ENCODE measurements around the gene ATP5F1E.

The ATP5F1E gene

DNA sequence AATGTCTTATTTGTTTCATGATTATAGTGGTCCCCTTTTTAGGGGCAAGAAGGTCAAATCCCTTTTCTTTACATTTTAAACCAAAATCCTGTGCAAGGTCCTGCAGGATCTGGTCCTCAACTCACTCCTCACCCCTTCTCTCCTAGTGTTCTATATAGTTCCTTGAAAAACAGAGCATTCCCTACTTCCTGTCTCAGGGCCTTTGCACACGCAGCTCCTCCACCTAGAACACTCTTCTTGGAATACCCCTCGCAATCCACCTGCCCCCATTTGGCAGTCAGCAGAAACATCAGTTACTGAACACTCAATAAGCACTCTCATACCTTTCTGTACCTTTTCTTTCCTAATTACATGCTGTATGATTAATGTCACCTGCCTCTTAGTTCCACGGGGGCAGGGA, 3.2 kb upstream of the ATP5F1E start:
- DNase-seq, result no peak
- TF ChIP-seq POLR2A (IDR thresholded peaks at IDR 0.05; ENCODE audit: low read length) (no peak), GATA1 (IDR thresholded peaks at IDR 0.05; ENCODE audit: low read depth, low read length) (no peak)

DNA sequence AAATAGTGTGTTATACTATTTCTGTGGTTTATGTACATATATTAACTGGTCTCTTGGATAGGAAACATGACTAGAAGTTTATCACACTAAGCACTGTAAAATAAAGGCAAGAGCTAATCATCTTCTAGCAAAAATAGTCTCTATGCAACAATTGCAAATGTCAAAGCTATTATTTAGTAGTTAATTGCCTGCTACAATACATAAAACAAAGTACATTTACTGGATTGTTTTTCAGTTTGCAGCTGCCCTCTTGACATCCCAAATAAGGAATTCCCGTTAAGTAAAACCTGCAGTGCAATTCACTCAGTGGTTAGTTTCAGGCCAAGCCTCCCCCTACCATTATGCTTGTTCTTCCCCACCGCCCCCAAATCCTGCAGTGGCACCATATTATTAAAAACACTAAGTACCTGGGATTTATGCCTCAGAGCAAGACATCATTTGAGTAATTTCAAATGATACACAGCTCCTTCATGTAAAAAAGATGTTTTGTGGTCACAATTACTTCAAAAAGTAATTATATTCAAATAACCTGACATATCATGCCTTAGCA, 1.6 kb upstream of the ATP5F1E start:
- TF ChIP-seq GATA1 (IDR thresholded peaks at IDR 0.05; ENCODE audit: low read depth, low read length), result no peak
- TF ChIP-seq POLR2A (IDR thresholded peaks at IDR 0.05; ENCODE audit: low read length), result no peak
- no peak for DNase-seq

- DNase-seq, result no peak
- TF ChIP-seq GATA1 (IDR thresholded peaks at IDR 0.05; ENCODE audit: low read depth, low read length) (no peak), POLR2A (IDR thresholded peaks at IDR 0.05; ENCODE audit: low read length) (no peak)
These were observed 958 bp upstream of the ATP5F1E start for GRCh38 chr20:59033093-59033492.

DNA sequence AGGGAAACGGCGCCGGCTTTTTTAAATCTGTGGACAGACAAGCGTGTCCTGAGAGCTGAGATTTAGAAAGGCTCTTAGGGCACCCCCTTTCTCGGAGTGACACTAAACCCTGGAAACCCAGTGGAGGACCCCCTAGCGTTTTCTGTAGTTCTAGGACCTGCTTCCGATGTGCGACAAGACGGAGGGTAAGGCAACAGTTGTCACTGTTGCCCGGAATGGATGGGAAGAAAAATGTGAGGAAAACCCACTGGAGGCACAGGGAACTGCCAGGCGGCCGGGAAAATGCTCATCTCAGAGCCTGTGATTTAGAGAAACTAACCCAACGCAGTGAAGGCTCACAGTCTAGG, 551 bp upstream of the ATP5F1E start:
- no peak for TF ChIP-seq GATA1 (IDR thresholded peaks at IDR 0.05; ENCODE audit: low read depth, low read length)
- TF ChIP-seq POLR2A (IDR thresholded peaks at IDR 0.05; ENCODE audit: low read length), result no peak
- no peak for DNase-seq

DNA sequence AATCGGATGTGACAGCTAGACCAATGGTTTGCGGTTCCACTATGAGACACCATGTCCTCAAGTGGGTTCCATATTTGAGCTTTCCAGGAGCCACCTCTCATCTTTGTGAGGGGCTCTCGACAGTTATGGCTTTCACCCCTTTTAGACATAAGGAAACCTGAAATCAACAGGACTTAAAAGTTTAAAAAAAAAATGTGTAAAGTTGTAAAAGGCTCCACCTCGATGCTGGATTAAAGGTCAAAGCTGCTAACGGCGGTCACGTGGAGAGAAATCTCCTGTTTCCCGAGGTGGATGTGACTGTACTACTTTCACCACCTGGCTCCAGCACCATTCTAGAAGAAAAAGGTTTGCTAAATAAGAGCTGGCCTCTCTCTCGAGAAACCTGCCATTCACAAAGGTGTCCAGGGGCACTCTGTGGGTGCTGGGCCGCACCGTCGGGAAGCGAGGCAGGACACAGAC, 542 bp downstream of the ATP5F1E start:
- TF ChIP-seq GATA1 (IDR thresholded peaks at IDR 0.05; ENCODE audit: low read depth, low read length) (no peak), POLR2A (IDR thresholded peaks at IDR 0.05; ENCODE audit: low read length) (no peak)
- no peak for DNase-seq

- TF ChIP-seq GATA1 (IDR thresholded peaks at IDR 0.05; ENCODE audit: low read depth, low read length) (no peak), POLR2A (IDR thresholded peaks at IDR 0.05; ENCODE audit: low read length) (no peak)
- DNase-seq, result no peak
These were observed 1.1 kb downstream of the ATP5F1E start for GRCh38 chr20:59030911-59031563.

GRCh38 chr20:59028812-59029211, 3.3 kb downstream of the ATP5F1E start:
- TF ChIP-seq POLR2A (IDR thresholded peaks at IDR 0.05; ENCODE audit: low read length), result no peak
- TF ChIP-seq GATA1 (IDR thresholded peaks at IDR 0.05; ENCODE audit: low read depth, low read length), result no peak
- no peak for DNase-seq

DNA sequence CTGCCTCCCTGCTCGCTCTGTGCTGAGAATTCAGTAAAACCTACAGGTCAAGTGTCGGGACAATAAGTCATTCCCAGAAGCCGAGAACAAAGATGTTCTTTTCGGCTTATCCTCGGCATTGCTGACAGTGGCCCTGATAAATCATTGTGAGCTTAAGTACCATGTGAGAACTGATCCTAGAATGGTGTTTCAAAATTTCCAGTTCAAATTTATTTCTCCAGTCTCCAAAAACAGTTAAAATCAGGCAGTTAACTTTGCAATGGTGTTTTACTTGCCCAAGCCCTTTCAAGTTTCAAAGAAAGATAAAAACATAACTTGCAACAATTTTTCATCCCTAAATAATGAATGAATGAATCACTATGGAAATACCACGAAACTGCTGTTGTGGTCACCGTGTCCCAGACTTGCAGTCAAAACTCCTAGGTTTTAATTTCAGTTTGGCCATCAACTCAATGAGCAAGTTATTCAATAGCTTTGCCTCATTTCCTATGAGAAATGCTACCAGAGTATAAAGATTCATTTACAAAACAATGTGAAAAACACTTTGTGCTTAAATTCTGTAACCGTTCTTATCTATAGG, 4.3 kb downstream of the ATP5F1E start:
- no peak for DNase-seq

GRCh38 chr20:59026904-59027740, 5.0 kb downstream of the ATP5F1E start:
- TF ChIP-seq GATA1 (IDR thresholded peaks at IDR 0.05; ENCODE audit: low read depth, low read length), result no peak
- no peak for DNase-seq

More for the DNA sequence above, 4.3 kb downstream of the ATP5F1E start:
- TF ChIP-seq POLR2A (IDR thresholded peaks at IDR 0.05; ENCODE audit: low read length) (no peak), GATA1 (IDR thresholded peaks at IDR 0.05; ENCODE audit: low read depth, low read length) (no peak)

- DNase-seq, result no peak
- TF ChIP-seq GATA1 (IDR thresholded peaks at IDR 0.05; ENCODE audit: low read depth, low read length), result no peak
- no peak for TF ChIP-seq POLR2A (IDR thresholded peaks at IDR 0.05; ENCODE audit: low read length)
These were observed 6.6 kb downstream of the ATP5F1E start for GRCh38 chr20:59025511-59025910.

DNA sequence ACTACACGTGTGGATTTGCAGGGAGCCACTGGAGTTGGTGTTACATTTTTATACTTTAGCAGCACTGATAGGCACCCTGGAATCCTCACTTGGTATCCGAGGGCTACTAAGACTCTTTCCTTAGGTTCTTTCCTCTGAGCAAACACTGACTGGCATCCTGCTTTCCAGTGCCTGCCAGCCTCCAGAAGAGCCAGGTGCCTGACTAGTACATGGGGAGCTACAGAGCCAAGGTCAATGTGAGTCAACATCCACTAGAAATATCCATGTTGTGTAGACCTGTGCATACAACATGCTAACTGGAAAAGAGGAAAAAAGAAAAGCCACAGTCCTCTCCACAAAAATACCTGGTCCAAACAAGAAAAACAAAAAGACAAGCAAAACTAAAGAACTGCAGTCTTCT, 7.0 kb downstream of the ATP5F1E start:
- DNase-seq, result no peak
- TF ChIP-seq GATA1 (IDR thresholded peaks at IDR 0.05; ENCODE audit: low read depth, low read length) (no peak), POLR2A (IDR thresholded peaks at IDR 0.05; ENCODE audit: low read length) (no peak)

- DNase-seq, result no peak
- TF ChIP-seq GATA1 (IDR thresholded peaks at IDR 0.05; ENCODE audit: low read depth, low read length) (no peak), POLR2A (IDR thresholded peaks at IDR 0.05; ENCODE audit: low read length) (no peak)
These were observed 8.0 kb downstream of the ATP5F1E start for GRCh38 chr20:59024111-59024530.

DNA sequence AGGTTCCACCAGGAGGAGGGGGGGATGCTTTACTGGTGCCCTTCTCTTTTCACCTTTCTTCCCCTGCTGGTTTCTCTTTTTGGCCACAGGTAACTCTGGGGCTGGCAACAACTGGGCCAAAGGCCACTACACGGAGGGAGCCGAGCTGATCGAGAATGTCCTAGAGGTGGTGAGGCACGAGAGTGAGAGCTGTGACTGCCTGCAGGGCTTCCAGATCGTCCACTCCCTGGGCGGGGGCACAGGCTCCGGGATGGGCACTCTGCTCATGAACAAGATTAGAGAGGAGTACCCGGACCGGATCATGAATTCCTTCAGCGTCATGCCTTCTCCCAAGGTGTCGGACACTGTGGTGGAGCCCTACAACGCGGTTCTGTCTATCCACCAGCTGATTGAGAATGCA, 8.5 kb downstream of the ATP5F1E start:
- no peak for DNase-seq
- TF ChIP-seq GATA1 (IDR thresholded peaks at IDR 0.05; ENCODE audit: low read depth, low read length), result no peak
- no peak for TF ChIP-seq POLR2A (IDR thresholded peaks at IDR 0.05; ENCODE audit: low read length)

DNA sequence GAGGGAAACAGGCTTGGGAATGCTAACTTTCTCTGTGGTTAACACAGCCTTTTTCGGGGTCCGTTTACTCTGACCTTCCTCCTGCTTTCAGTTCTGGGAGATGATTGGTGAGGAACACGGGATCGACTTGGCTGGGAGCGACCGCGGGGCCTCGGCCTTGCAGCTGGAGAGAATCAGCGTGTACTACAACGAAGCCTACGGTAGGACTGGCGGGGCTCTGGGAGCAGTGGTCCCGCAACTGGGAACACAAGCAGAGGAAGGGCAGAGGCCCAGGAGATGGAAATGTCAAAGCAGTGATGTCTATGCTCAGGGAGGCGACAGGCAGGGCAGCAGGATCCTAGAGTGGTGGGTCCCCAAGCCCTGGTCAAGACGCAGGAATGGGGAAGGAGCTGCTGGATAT, 9.4 kb downstream of the ATP5F1E start:
- no peak for TF ChIP-seq GATA1 (IDR thresholded peaks at IDR 0.05; ENCODE audit: low read depth, low read length)
- no peak for TF ChIP-seq POLR2A (IDR thresholded peaks at IDR 0.05; ENCODE audit: low read length)
- DNase-seq, result no peak
